Loucy (cell line): ENCODE results near the gene TRPV6.

Experiments
- CTCF ChIP-seq: fragments of 200-600 bp; sonication (generic); conservative IDR thresholded peaks from 2 replicates; pipeline ENCODE4 v1.5.1; 2014; ENCODE audit warnings: mild to moderate bottlenecking, antibody characterized with exemption, low read length
- EZH2phosphoT487 ChIP-seq: fragments of 200-600 bp; IDR thresholded peaks from 2 replicates; pipeline ENCODE4 v1.6.1; 2018; ENCODE audit warnings: antibody characterized with exemption, mild to moderate bottlenecking, moderate library complexity, borderline replicate concordance

- no peak for TF ChIP-seq CTCF
- TF ChIP-seq EZH2phosphoT487 = no peak
Measured at GRCh38 chr7:142890874-142891485, 5.4 kb upstream of the TRPV6 start.
